ENCODE data around the gene CHST5. TPM values are rescaled to one million over a fixed set of nuclear protein-coding genes. Genes with fewer than 3 reads are reported as not detected.

The CHST5 gene
- total and polyA plus RNA-seq, 2 of the 8 experiments (the other 6 are each of a cell fraction or from before 2014, with no cell fraction given), result 0.13 to 0.23 TPM

DNA sequence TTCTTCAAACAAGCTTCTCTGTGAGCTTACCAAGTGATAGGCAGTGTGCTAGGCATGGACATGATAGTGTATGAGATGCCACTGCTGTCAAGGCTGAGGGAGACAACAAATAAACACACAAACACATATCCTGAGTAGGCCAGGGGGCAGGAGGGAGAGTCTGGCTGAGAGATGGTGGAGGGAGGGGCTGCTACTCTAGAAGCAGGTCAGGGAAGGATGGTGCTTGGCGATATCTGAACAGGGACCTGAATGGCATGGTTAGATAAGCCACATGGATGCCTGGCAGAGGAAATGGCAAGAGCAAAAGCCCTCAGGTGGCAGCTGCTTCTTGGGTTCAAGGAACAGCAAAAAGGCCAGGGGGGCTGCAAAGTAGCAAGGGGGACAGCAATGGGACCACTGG lies 32.1 kb downstream of the CHST5 start (continued):
- TF ChIP-seq, protein P1, sequence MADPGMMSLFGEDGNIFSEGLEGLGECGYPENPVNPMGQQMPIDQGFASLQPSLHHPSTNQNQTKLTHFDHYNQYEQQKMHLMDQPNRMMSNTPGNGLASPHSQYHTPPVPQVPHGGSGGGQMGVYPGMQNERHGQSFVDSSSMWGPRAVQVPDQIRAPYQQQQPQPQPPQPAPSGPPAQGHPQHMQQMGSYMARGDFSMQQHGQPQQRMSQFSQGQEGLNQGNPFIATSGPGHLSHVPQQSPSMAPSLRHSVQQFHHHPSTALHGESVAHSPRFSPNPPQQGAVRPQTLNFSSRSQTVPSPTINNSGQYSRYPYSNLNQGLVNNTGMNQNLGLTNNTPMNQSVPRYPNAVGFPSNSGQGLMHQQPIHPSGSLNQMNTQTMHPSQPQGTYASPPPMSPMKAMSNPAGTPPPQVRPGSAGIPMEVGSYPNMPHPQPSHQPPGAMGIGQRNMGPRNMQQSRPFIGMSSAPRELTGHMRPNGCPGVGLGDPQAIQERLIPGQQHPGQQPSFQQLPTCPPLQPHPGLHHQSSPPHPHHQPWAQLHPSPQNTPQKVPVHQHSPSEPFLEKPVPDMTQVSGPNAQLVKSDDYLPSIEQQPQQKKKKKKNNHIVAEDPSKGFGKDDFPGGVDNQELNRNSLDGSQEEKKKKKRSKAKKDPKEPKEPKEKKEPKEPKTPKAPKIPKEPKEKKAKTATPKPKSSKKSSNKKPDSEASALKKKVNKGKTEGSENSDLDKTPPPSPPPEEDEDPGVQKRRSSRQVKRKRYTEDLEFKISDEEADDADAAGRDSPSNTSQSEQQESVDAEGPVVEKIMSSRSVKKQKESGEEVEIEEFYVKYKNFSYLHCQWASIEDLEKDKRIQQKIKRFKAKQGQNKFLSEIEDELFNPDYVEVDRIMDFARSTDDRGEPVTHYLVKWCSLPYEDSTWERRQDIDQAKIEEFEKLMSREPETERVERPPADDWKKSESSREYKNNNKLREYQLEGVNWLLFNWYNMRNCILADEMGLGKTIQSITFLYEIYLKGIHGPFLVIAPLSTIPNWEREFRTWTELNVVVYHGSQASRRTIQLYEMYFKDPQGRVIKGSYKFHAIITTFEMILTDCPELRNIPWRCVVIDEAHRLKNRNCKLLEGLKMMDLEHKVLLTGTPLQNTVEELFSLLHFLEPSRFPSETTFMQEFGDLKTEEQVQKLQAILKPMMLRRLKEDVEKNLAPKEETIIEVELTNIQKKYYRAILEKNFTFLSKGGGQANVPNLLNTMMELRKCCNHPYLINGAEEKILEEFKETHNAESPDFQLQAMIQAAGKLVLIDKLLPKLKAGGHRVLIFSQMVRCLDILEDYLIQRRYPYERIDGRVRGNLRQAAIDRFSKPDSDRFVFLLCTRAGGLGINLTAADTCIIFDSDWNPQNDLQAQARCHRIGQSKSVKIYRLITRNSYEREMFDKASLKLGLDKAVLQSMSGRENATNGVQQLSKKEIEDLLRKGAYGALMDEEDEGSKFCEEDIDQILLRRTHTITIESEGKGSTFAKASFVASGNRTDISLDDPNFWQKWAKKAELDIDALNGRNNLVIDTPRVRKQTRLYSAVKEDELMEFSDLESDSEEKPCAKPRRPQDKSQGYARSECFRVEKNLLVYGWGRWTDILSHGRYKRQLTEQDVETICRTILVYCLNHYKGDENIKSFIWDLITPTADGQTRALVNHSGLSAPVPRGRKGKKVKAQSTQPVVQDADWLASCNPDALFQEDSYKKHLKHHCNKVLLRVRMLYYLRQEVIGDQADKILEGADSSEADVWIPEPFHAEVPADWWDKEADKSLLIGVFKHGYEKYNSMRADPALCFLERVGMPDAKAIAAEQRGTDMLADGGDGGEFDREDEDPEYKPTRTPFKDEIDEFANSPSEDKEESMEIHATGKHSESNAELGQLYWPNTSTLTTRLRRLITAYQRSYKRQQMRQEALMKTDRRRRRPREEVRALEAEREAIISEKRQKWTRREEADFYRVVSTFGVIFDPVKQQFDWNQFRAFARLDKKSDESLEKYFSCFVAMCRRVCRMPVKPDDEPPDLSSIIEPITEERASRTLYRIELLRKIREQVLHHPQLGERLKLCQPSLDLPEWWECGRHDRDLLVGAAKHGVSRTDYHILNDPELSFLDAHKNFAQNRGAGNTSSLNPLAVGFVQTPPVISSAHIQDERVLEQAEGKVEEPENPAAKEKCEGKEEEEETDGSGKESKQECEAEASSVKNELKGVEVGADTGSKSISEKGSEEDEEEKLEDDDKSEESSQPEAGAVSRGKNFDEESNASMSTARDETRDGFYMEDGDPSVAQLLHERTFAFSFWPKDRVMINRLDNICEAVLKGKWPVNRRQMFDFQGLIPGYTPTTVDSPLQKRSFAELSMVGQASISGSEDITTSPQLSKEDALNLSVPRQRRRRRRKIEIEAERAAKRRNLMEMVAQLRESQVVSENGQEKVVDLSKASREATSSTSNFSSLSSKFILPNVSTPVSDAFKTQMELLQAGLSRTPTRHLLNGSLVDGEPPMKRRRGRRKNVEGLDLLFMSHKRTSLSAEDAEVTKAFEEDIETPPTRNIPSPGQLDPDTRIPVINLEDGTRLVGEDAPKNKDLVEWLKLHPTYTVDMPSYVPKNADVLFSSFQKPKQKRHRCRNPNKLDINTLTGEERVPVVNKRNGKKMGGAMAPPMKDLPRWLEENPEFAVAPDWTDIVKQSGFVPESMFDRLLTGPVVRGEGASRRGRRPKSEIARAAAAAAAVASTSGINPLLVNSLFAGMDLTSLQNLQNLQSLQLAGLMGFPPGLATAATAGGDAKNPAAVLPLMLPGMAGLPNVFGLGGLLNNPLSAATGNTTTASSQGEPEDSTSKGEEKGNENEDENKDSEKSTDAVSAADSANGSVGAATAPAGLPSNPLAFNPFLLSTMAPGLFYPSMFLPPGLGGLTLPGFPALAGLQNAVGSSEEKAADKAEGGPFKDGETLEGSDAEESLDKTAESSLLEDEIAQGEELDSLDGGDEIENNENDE (IDR thresholded peaks at IDR 0.05; ENCODE audit: insufficient replicate concordance, low read length), result no peak
- TF ChIP-seq BCL11A (IDR thresholded peaks at IDR 0.05; ENCODE audit: low read depth in 2 of 2, low read length in 2 of 2), result no peak
- no peak for TF ChIP-seq POLR2AphosphoS5 (IDR thresholded peaks at IDR 0.05; ENCODE audit: low read depth, low read length)
- TF ChIP-seq MAFK (IDR thresholded peaks at IDR 0.05; ENCODE audit: low read depth, low read length), result no peak
- TF ChIP-seq POLR2A (IDR thresholded peaks at IDR 0.05; ENCODE audit: control extremely low read depth in 1 of 2, low read depth in 2 of 2, low read length in 2 of 2), result no peak
- no peak for TF ChIP-seq GABPA (IDR thresholded peaks at IDR 0.05; ENCODE audit: borderline replicate concordance, insufficient read depth, low read length)
- TF ChIP-seq CTBP2 (IDR thresholded peaks at IDR 0.05; ENCODE audit: borderline replicate concordance, insufficient read depth, insufficient read length, low read length), result no peak
- TF ChIP-seq, protein P2, sequence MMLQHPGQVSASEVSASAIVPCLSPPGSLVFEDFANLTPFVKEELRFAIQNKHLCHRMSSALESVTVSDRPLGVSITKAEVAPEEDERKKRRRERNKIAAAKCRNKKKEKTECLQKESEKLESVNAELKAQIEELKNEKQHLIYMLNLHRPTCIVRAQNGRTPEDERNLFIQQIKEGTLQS (IDR thresholded peaks at IDR 0.05; ENCODE audit: insufficient read depth, low read depth, low read length), result no peak
- TF ChIP-seq YY1 (IDR thresholded peaks at IDR 0.05; ENCODE audit: low read depth, low read length), result no peak
- TF ChIP-seq SP4 (IDR thresholded peaks at IDR 0.05; ENCODE audit: low read length), result no peak
- TF ChIP-seq NANOG (IDR thresholded peaks at IDR 0.05; ENCODE audit: insufficient read depth, low read depth, low read length, poor library complexity, severe bottlenecking), result no peak
- no peak for TF ChIP-seq TCF12 (IDR thresholded peaks at IDR 0.05; ENCODE audit: low read depth, low read length)

Measured in H1 (cell line).